Neuron (in vitro differentiated cells): ENCODE measurements around the gene KCNC3.

Experiments used
- H2AFZ ChIP-seq: one replicate; pipeline ENCODE4 v1.6.1; 2013; ENCODE audit warnings: low read depth, mild to moderate bottlenecking, inconsistent platforms, low read length, moderate library complexity
- H3K27me3 ChIP-seq: one replicate; pipeline ENCODE4 v1.6.1; 2013; ENCODE audit warnings: low read length; ENCODE audit not compliant: insufficient read depth
- H3K36me3 ChIP-seq: one replicate; pipeline ENCODE4 v1.6.1; 2013; ENCODE audit warnings: low read length; ENCODE audit not compliant: insufficient read depth
- H3K4me1 ChIP-seq: one replicate; pipeline ENCODE4 v1.6.1; 2013; ENCODE audit warnings: low read length; ENCODE audit not compliant: insufficient read depth
- H3K4me3 ChIP-seq: 2 replicates; pipeline ENCODE4 v1.5.1; 2013; ENCODE audit warnings: mild to moderate bottlenecking, low read length, moderate library complexity
- H3K9me3 ChIP-seq: one replicate; pipeline ENCODE4 v1.6.1; 2013; ENCODE audit warnings: low read length

The KCNC3 gene

DNA sequence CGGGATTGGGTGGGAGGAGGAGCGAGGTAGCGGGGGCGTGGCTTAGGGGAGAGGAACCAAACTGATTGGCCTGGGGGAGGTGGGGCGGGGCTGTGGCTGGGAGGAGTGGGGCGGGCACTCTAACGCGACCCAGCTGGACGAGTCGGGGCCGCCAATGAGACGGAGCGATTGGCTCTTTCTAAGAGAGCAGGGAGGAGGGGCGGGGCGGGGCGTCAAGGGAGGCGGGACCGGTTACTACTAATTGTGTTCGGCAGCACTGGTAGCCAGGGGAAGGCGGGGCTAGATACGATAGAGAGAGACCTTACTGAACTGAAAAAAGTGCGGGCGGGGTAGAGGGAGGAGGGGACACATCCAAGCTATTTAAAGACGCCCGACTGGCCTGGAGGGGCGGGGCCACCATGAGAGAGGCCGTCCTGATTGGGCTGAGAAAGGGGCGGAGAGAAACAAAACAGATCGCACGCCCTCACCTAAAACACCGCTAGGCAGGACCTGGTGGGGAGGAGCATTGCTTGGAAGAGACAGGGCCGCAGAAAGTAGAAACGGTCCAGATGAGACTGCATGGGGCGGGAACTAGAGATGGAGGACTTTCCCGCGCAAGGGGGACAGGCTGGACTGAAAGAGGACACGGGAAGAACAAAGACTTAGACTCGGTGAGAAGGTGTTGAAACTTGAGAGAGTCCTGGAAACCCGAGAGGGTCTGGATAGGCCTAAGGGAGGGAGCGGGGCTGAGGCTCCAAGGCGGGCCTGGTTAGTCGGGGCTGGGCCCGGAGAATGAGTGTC is at the start of gene KCNC3:
TSS of gene KCNC3 (minus strand) at position 232 of the 780 bp plus-strand sequence. CDS start 295 bp downstream, outside the sequence.
- Histone ChIP-seq H3K4me1 (peaks cover 17% of the 10 kb centered on the region), H3K4me3 (peak within 1 kb of the TSS; percentile 62), H3K9me3 (peaks cover 10% of the 10 kb centered on the region), H3K27me3 (peaks cover 12% of the 10 kb centered on the region), H3K36me3 (no peaks in the 10 kb centered on the region), H2AFZ (no peak within 1 kb of the TSS)

DNA sequence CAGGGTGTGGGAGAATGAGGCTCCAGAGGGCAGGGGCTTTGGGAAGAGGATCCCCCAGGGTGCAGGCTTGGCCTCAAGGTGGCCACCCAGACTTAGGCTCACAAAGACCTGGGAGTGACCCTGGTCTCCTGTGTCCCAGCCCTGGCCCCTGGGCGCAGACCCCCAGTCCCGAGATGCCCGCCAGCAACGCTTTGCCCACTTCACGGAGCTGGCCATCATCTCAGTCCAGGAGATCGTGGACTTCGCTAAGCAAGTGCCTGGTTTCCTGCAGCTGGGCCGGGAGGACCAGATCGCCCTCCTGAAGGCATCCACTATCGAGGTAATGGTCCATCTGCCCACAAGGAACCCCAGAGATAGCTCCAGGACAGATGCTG is 49.7 kb upstream of the KCNC3 start:
- Histone ChIP-seq H3K27me3 (no peaks in the 10 kb centered on the region), H3K36me3 (peaks cover 44% of the 10 kb centered on the region), H3K4me3 (no peak overlapping the region), H3K4me1 (peaks cover 7% of the 10 kb centered on the region), H3K9me3 (no peaks in the 10 kb centered on the region), H2AFZ (no peak overlapping the region)

DNA sequence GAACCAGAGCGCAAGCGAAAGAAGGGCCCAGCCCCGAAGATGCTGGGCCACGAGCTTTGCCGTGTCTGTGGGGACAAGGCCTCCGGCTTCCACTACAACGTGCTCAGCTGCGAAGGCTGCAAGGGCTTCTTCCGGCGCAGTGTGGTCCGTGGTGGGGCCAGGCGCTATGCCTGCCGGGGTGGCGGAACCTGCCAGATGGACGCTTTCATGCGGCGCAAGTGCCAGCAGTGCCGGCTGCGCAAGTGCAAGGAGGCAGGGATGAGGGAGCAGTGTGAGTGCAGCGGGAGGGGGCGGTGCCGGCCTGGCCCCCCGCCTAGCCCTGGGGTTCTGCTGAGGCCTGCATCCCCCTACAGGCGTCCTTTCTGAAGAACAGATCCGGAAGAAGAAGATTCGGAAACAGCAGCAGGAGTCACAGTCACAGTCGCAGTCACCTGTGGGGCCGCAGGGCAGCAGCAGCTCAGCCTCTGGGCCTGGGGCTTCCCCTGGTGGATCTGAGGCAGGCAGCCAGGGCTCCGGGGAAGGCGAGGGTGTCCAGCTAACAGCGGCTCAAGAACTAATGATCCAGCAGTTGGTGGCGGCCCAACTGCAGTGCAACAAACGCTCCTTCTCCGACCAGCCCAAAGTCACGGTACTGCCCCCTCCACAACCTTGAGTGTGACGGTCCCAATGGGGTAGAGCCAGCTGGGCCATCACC is 49.1 kb upstream of the KCNC3 start:
- peaks cover 44% of the 10 kb centered on the region for H3K36me3 ChIP-seq
- no peak overlapping the region for H3K4me3 ChIP-seq
- H3K4me1 ChIP-seq: peaks cover 4% of the 10 kb centered on the region
- no peaks in the 10 kb centered on the region for H3K9me3 ChIP-seq
- H3K27me3 ChIP-seq: no peaks in the 10 kb centered on the region
- H2AFZ ChIP-seq: no peak overlapping the region

GRCh38 chr19:50377517-50377916 is 48.3 kb upstream of the KCNC3 start:
- Histone ChIP-seq H3K4me1 (peaks cover 4% of the 10 kb centered on the region), H3K9me3 (no peaks in the 10 kb centered on the region), H3K27me3 (no peaks in the 10 kb centered on the region), H3K4me3 (no peak overlapping the region), H3K36me3 (peaks cover 44% of the 10 kb centered on the region), H2AFZ (no peak overlapping the region)

DNA sequence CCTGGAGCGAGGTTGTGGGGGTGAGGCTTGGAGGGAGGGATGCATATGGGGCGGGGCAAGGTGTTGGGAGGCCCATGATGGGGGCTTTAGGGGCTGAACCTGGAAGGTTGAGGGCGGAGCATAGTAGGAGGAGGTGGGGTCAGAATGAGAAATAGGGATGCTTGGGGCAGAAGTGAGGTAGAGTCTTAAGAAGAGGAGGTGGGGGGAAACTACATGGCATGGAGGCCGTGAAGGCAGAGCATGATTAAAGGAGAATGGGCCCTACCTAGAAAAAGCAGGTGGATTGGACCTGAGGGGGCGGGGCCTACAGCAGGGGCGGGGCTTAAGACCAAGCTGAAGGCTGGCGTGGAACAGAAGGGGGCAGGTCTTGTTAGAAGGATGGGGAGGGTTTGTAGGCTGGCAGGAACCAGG is 47.9 kb upstream of the KCNC3 start:
- Histone ChIP-seq H3K27me3 (no peaks in the 10 kb centered on the region), H3K36me3 (peaks cover 41% of the 10 kb centered on the region), H3K4me1 (peaks cover 4% of the 10 kb centered on the region), H3K4me3 (peak overlapping the region; percentile 43), H3K9me3 (no peaks in the 10 kb centered on the region), H2AFZ (no peak overlapping the region)

DNA sequence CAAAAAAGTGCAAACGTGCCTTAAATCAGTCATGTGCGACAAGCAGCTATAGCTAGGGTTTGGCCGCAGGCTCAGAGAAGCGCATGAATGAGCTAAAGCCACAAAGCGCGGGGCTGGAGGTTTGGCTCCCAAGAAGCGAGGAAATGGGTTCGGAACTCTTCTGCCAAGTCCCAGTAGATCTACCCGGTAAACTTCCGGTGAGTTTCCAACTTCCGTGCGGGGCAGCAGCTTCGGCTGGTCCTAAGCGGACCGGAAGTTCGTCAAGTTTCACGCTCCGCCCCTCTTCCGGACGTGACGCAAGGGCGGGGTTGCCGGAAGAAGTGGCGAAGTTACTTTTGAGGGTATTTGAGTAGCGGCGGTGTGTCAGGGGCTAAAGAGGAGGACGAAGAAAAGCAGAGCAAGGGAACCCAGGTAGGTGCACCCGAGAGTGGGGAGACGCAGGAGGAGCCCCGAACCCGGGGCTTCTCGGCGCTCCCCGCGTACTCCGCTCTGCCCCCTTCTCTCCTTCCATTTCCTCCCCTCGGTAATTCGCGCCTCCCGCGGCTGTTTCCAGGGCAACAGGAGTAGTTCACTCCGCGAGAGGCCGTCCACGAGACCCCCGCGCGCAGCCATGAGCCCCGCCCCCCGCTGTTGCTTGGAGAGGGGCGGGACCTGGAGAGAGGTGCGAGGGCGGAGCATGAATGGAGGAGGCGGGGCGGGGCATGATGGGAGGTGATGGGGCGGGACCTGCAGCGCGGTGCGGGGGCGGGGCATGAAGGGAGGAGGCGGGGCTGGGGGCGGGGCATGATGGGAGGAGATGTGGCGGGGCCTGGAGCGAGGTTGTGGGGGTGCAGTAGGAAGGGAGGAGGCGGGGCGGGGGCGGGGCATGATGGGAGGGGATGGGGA is 47.2 kb upstream of the KCNC3 start, which contains the start of gene NR1H2:
TSS of gene NR1H2 (plus strand) at position 292 of the 885 bp plus-strand sequence. CDS start 1,149 bp downstream, outside the sequence.
- Histone ChIP-seq H3K36me3 (peaks cover 35% of the 10 kb centered on the region), H3K9me3 (no peaks in the 10 kb centered on the region), H3K27me3 (no peaks in the 10 kb centered on the region), H2AFZ (peak within 1 kb of the TSS; percentile 55), H3K4me3 (peak within 1 kb of the TSS; percentile 90), H3K4me1 (peaks cover 4% of the 10 kb centered on the region)

- H2AFZ ChIP-seq: no peak overlapping the region
These were observed 42.8 kb upstream of the KCNC3 start for GRCh38 chr19:50371914-50372475.

GRCh38 chr19:50368649-50369570 is 39.7 kb upstream of the KCNC3 start:
- H3K36me3 ChIP-seq: no peaks in the 10 kb centered on the region
- H2AFZ ChIP-seq: peak overlapping the region; percentile 29
- no peaks in the 10 kb centered on the region for H3K27me3 ChIP-seq
- peak overlapping the region; percentile 42 for H3K4me3 ChIP-seq
- H3K9me3 ChIP-seq: no peaks in the 10 kb centered on the region
- peaks cover 6% of the 10 kb centered on the region for H3K4me1 ChIP-seq

More at GRCh38 chr19:50371914-50372475, 42.8 kb upstream of the KCNC3 start:
- no peaks in the 10 kb centered on the region for H3K9me3 ChIP-seq
- H3K36me3 ChIP-seq: no peaks in the 10 kb centered on the region
- no peak overlapping the region for H3K4me3 ChIP-seq
- peaks cover 9% of the 10 kb centered on the region for H3K4me1 ChIP-seq
- H3K27me3 ChIP-seq: no peaks in the 10 kb centered on the region

GRCh38 chr19:50365434-50366306 is 36.5 kb upstream of the KCNC3 start, which contains the start of gene NAPSA:
Gene NAPSA, minus strand, starts transcription at chr19:50365639. Its CDS starts 18 bp downstream, at chr19:50365621.
- peaks cover 6% of the 10 kb centered on the region for H3K4me1 ChIP-seq
- H3K27me3 ChIP-seq: no peaks in the 10 kb centered on the region
- H2AFZ ChIP-seq: no peak within 1 kb of the TSS
- H3K36me3 ChIP-seq: no peaks in the 10 kb centered on the region
- H3K9me3 ChIP-seq: no peaks in the 10 kb centered on the region
- H3K4me3 ChIP-seq: no peak within 1 kb of the TSS

- peaks cover under 1% of the 10 kb centered on the region for H3K9me3 ChIP-seq
- H3K27me3 ChIP-seq: no peaks in the 10 kb centered on the region
- no peak overlapping the region for H2AFZ ChIP-seq
- no peak overlapping the region for H3K4me3 ChIP-seq
- no peaks in the 10 kb centered on the region for H3K36me3 ChIP-seq
- no peaks in the 10 kb centered on the region for H3K4me1 ChIP-seq
These were observed 33.7 kb upstream of the KCNC3 start for GRCh38 chr19:50362656-50363424.
